ENCODE data around the gene RPH3AL.

DNA sequence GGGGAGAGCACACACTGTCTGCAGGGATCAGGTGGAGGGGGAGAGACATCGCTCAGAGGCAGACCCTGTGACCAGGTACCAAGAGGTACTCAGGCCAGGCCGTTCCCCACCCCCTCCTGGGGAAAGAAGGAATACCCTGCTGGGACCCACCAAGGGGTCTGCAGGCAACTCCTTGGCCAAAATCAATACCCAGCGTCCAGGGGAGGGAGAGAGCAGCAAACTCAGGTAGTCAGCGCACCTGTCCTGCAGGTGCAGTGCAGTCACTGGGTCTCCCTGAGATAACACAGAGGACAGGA lies 113.7 kb downstream of the RPH3AL start:
- TF ChIP-seq CTCF (IDR thresholded peaks at IDR 0.05), result no peak
- TF ChIP-seq POLR2A (IDR thresholded peaks at IDR 0.05), result no peak
- TF ChIP-seq POLR2AphosphoS5 (IDR thresholded peaks at IDR 0.05), result no peak

All from gastroesophageal sphincter (tissue), 3 donors.